CD4-positive, alpha-beta T cell treated with Interleukin-10 for 1 hour (primary cell): ENCODE data around the gene ARSD.
"Not testable (repeated sequence)": the region's sequence is repeated elsewhere in the genome, so short reads cannot be mapped to it uniquely, and the experiment has no call there.

ENCODE experiments used
- DNase-seq: peaks from one replicate; pipeline ENCODE4 v3.0.0-alpha.2; 2020

Gene ARSD

DNA sequence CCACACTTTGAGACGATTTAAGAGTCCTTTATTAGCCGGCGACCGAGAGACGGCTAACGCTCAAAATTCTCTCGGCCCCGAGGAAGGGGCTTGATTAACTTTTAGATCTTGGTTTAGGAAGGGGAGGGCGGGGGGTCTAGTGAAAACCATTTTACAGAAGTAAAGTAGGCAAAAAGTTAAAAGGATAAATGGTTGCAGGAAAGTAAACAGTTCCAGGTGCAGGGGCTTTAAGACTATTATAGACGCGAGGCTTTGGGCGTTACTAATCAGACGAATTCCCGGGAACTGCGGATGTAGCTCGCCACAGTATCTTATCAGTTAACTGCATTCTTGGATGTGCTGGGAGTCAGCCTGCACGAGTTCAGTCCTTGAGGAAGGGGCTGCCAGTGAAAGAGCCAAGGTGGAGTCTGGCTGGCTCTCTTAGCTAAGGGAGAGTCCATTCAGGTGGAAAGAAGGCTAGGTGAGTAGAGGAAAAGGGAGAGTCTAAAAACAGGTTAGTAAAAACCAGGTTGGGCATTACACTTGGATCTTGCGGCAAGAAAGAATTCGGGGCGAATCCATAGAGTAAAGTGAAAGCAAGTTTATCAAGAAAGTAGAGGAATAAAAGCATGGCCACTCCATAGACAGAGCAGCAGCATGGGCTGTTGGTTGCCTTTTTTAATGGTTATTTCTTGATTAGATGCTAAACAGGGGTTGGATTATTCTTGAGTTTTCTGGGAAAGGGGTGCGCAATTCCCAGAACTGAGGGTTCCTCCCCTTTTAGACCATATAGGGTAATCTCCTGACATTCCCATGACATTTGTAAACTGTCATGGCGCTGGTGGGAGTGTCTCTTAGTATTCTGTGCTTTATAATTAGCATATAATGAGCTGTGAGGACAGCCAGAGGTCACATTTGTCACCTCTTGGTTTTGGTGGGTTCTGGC is 38.3 kb downstream of the ARSD start:
- not testable (repeated sequence) for DNase-seq

DNA sequence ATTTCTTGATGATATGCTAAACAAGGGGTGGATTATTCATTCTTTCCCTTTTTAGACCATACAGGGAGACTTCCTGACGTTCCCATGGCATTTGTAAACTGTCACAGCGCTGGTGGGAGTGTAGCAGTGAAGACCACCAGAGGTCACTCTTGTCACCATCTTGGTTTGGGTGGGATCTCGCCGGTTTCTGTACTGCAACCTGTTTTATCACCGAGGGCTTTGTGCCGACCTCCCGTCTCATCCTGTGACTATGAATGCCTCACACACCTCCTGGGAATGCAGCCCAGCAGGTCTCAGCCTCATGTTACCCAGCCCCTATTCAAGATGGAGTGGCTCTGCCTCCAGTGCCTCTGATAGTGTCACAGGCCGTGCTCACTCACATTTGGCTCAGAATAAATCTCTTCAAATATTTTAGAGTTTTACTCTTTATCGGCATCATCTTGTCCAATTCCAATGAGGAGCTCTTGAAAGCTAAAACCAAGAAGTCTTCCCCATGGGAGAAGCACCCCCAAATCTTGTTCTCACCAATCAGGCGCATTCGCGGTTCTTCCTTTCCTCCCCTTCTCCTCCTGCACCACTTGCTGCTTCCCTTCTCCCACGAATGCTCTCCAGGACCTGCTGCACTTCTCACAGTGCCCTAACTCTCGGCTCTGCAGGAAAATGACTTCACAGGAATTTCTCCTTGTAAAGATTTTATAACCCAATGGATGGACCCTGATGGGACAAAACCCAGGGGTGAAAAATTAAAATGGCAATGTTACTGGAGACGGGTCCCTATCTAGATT is 39.2 kb downstream of the ARSD start:
- not testable (repeated sequence) for DNase-seq

DNA sequence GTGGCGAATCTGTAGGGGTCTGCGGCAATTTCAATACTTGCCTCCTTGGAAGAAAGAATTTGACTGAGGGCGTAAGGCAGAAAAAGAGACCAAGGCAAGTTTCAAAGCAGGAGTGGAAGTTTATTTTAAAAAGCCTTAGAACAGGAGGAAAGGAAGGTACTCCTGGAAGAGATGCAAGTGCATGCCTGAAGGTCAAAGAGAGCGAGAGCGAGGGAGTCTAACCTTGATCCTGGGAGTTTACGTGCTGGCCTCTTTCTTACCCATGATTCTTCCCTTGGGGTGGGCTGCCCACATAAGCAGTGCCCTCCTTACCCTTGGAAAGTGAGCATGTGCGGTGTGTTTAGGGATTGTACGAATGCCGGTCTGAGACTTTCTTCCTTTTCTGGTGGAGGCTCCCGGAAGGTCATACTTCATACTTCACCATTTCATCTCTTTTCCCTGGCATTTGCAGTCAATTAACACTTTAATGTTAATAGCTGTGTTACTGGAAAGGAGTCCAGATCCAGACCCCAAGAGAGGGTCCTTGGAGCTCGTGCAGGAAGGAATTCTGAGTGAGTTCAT is 40.0 kb downstream of the ARSD start:
- no peak for DNase-seq

DNA sequence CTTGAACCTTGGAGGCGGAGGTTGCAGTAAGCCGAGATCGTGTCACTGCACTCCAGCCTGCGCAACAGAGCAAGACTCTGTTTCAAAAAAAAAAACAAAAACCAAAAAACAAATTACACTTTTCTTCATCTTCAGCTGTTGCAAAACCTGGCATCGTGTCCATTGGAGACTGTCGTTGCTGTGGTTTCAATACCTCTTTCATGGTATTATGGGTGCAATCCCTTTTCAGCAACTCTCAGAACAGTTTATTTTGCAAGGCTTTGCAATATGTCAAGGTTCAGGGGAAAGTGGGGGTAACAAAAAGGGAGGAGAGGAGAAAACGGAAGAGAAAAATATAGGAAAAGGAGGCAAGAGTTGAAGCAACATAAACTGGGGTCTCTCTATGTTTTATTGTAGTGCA is 40.8 kb downstream of the ARSD start:
- DNase-seq, result no peak

DNA sequence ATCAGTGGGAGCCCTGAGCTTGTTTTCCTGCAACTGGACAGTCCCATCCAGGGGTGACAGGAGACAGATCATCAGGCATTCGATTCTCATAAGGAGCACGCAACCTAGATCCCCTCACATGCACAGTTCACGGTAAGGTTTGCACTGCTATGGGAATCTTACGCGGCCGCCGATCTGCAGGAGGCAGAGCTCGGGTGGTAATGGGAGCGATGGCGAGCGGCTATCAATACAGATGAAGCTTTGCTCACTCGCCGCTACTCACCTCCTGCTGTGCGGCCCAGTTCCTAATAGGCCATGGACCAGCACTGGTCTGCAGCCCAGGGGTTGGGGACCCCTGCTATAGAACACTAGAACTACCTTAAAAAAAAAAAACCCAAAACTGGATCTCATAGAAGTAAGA is 45.4 kb downstream of the ARSD start:
- DNase-seq, result no peak

DNA sequence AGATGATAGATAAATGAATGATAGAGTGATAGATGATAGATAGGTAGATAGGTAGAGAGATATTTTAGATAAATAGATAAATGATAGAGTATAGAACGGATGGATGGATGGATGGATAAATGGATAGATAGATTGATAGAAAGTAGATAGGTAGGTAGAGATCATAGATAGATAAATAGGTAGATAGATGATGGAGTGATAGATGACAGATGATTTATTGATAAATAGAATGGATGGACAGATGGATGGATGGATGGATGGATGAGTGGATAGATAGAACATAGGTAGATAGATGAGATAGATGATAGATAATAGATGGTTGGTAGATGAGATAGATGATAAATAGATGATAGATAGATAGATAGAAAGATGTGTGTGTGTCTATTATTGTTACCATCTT is 49.5 kb downstream of the ARSD start:
- DNase-seq, result no peak

DNA sequence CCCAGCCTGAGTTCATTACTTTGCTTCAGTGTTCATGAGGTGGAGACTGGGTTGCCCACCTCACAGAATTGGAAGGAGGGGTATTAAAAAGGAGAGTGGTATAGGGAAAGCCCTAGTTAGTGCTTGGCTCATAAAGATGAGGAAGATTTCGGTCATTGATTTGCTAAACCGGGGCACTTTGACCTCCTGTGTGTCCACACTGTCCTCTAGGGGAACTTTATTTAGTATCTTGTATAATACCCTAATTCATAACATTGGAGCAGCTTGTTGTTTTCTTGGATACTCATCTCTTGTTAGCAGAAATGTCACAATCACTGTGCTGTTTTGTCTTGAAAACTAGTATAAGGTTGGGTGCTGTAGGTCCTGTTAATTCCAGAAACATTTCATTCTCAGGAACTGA is 50.6 kb downstream of the ARSD start:
- no peak for DNase-seq

DNA sequence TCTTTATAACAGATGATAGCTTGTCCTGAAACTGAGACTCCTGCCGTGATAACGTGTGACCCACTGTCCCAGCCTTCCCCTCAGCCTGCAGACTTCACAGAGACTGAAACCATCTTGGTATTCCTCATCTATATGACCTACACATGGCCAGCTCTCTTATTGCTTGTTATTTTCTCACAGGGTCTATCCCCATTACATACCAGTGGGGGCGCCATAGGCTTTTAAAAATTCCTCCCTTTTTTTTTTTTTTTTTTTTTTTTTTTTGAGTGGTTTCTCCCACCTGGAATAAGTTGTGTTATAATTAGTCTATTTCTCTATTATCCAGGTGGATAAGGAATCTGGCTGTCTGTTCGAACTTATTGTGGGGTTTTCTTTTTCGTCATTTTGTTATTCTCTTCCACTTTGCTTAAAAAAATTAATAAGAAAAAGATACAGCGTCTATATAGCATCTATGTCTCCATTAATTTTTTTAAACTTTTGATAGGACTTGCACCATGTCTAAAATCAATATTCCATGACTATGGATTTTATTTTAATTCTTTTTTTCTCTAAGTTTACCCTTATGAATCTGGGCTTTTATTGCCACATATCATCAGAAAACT is 53.2 kb downstream of the ARSD start:
- DNase-seq, result no peak

DNA sequence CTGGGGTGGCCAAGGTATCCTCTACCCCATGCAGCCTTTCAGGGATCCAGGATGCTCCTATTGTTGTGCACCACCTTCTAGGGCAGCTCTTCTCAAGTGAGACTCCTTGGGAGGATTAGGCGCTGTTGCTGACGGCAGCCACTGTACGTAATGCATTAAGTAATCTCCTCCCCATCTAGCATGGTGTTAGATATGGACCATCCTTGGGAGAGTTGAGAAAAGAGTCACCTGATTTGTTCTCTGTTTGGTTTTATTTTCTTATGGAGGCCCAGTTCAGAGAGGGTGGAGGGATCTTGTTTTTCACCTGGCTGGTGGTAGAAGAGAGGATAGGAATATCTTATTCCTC is 54.0 kb downstream of the ARSD start:
- DNase-seq, result no peak

DNA sequence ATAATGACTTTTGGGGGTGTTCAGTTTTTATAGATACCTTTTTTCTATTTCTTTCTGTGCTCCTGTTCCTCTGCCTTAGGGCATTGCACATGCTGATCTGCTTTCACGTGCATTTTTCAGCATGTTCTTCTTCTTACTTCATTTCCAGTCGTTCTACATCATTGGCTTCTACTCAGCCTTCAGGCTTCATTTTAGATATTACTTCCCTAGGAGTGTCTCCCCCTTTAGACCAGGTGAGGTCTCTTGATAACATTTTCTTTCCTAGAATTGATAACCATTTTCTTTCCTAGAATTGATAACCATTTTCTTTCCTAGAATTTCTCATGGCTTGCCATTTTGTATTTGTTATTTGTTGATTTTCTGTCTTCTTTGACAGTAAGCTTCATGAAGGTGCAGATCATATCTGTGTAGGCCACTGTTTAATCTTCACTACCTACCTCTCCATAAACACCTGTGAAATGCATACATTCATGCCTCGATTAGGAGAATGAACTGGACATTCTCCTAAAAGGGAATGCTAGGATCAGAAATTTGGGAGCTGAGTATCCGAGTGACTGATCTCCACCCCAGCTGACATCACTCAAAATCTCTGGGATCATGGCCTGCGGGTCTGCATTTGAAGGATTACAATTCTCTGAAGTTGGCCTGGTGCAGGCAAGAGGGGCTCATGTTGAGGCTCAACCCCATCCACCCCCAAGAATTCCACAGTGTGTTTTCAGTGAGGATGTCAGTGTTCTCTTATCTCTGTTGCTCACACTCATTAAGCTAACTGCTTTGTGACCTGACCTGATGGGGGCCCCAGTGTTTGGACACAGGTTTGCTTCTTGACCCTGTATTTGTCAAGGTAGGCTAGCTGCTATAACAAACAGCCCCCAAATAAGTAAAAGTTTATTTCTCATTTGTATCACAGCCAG is 54.7 kb downstream of the ARSD start:
- no peak for DNase-seq

DNA sequence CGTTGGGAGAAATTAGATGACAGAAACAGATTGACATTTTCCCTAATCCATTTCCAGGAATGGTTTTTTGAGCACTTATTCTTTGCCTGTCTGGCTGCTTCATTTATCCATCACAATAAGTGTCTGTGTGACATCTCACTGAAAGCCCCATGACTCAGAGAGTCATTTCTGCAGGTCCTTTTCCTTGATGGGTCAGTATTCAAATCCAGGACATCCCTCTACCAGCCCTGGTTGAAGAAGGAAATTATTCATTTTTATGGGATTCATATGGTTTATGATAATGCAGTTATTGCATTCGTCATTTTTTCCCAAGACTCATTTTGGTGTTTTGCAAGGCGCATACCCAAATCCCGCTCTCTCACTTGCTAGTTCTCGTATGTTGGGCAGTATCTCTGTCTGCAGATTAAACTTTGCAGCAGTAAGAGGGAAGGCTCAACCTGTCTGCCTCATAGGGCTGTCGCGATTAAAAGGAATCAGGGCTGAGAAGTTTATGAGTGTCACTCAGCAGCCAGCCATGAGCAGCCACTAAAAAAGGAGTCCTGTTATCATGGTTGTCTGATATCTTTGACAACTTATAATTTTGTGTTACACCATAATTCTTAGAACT is 56.4 kb downstream of the ARSD start:
- DNase-seq, result no peak

DNA sequence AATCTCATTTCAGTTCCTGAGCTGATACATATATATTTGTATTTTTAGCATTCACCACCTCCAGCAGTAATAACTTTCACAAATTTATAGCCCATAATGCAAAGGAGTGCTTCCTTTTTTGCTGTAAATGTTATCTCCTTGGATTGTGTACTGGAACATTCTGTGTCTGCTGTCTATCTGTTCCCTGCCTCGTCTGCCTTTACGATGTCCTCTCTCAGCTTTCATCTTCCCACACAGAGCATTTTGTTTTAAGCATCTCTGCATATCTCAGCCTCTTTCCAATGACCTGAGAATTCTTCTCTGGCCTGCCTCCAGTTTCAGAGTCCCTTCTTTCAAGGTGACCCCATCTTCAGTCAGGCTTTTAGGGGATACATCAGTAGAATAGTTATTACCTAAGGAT is 57.3 kb downstream of the ARSD start:
- no peak for DNase-seq

DNA sequence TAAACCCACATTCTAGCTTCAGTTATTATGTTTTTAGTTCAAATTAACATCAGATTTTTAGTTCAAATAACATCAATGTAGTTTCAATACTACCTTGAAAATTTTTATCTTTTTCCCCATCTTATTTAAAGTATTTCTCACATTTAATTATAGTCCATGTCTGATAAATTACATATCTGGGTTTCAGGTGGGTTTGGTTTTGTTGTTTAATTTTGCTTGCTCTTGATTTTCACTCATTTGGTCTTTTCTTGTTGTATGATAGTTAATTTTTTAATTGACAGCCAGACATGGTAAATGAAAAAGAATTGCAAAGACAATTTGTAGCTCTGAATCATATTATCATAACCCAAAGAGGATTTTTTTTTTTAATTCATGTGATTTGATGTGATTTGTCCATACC is 58.5 kb downstream of the ARSD start:
- no peak for DNase-seq

DNA sequence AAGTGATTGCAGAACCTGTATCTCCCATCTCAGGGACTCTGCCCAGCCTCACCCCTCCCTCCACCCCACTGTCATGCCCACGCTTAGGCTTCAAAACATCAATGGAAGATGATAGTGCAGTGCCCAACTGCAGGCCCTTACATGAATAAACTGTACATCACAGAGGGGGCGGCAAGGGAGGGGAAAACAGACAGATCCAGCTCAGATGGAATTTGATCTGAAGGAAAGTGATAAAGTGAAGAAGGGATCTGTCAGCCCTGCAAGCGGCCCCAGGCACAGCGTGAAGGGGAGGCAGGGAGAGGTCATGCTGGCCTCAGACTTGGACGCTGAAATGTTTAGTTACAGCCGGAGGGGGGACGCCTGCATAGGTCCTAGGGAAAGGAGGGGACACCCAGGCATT is 61.9 kb downstream of the ARSD start:
- DNase-seq, result no peak

DNA sequence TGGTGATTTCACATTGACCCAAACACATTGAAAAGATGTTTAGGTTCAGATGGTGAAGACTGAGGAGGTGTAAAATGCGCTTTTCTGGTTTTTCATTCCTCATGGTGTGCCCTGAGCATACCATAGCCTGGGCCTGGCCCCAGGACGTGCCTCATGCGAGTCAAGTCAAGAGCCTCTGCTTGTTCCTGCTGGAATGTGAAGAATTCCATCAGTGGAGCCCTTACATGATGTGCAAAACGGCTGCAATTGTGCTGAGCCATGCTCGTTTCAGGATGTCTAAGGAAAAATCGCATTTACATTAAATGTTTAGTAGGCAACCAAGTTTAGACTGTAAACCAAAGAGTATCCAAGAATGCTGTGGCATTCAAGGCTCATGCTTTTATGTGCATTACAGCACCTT is 65.5 kb downstream of the ARSD start:
- DNase-seq, result no peak

DNA sequence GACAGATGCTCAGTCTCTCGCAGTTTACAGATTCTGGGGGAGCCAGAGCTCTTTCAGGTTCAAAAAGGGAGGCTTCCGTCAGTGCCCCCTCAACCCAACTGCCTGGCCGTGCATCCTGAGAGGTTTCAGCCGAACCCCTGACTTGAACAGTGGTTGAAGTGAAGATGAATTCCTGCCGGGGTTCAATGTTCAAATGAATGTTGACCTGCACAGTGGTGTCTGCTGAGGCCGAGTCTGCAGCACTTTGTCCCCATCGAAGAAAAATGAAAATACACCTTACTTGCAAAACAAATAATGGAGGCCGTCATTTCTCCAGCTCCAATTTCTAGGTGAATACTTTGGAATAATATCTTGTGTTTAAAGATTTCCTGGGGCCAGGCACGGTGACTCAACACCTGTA is 66.7 kb downstream of the ARSD start:
- DNase-seq, result no peak

DNA sequence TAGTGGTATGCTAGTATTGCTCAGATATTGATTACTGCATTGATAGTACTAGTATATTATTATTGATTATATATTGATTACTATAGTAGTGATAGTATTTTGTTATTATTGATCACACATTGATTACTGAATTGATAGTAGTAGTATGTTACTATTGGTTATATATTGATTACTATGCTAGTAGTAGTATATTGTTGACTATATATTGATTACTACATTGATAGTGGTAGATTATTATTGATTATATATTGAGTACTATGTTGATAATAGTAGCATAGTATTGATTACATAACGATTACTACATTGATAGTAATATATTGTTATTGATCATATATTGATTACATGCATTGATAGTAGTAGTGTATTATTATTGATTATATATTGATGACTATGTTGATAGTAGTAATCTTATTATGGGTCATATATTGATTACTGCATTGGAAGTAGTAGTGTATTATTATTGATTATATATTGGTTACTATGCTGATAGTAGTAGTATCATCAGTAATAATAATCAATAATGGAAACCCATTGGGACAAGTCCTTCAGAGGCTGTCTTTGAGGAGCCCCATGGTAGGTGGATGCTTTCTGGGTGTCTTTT is 69.8 kb downstream of the ARSD start:
- no peak for DNase-seq

DNA sequence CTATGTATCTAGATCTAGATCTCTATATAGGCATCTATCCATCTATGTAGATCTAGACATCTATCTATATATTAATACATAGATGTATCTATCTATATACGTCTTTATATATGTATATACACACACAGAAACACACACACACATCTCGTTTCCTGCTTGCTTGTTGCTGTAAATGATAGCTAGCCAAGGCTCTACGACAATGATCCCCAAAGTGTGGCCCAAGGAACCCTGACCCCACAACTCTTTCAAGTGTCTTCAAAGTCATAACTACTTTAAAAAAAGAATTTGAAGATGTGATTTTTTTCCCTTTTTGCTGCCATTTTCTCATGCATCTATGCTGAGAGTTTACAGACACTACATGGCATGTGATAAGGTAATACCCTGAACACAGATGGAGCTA is 71.6 kb downstream of the ARSD start:
- no peak for DNase-seq

DNA sequence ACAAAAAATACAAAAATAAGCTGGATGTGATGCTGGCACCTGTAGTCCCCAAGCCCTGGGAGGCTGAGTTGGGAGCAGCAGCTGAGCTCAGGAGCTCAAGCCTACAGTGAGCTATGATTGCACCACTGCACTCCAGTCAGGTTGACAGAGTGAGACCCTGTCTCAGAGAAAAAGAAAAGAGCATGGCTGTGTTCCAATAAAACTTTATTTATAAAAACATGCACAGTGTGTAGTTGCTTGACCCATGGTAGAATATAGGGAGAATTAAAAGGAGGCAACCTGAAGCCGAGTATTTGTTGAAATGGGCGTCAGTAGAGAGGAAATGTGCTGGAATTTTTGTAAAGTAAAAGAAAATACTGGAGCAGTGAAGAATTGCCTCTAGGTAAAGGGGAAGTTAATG is 73.4 kb downstream of the ARSD start:
- DNase-seq, result no peak

DNA sequence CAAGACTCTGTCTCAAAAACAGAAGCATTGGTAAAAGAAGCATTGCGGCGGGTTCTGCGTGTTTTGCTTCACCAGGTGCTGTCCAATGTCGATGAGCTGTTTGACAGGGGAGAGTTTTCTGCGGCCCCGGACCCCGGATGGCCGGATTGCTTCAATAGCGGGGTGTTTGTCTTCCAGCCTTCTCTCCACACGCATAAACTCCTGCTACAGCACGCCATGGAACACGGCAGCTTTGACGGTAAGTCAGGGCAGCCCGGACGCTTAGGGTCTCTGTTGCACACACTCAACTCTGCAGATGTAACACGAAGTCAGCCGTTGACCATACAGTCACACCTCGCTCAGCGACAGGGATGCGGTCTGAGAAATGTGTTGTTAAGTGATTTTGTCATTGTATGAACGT is 74.2 kb downstream of the ARSD start:
- no peak for DNase-seq
